ENCODE data around the gene CD1D.
A peak's percentile ranks its signal among the peaks of the same experiment; 100 is the strongest.
"Not testable (repeated sequence)": the region's sequence is repeated elsewhere in the genome, so short reads cannot be mapped to it uniquely, and the experiment has no call there.

The CD1D gene

DNA sequence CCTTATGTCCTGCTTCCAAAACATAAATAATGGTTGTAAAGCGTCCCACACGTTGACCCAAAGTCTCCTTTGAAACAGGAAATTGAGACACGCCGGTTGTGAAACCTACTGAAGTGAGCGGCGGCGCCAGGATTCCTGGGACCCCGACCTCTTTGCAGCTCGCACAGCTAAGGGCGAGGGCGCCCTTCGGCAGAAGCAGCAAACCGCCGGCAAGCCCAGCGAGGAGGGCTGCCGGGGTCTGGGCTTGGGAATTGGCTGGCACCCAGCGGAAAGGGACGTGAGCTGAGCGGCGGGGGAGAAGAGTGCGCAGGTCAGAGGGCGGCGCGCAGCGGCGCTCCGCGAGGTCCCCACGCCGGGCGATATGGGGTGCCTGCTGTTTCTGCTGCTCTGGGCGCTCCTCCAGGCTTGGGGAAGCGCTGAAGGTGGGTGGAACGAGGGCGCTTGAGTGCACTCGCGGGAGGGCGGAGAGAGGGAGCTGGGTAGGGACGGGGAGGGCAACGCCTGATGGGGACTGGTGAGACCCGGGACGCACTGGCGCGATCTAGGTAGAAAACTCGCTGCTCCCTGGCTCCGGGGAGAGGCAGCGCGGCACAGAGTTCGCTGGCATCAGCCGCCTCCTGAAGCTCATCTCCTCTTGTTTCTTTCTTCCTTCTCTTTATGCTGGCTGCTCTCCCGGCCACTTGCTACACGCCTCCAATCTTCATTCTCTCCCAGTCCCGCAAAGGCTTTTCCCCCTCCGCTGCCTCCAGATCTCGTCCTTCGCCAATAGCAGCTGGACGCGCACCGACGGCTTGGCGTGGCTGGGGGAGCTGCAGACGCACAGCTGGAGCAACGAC, at the start of gene CD1D:
Gene CD1D, plus strand, starts transcription at position 155 of the 836 bp plus-strand sequence. Its CDS starts 207 bp downstream, at position 362.
- no peak for DNase-seq (ENCODE audit: low read depth in 2 of 2)

- DNase-seq (ENCODE audit: low read depth in 2 of 2), result no peak
These were observed 49.5 kb upstream of the CD1D start for GRCh38 chr1:158131217-158131616.

DNA sequence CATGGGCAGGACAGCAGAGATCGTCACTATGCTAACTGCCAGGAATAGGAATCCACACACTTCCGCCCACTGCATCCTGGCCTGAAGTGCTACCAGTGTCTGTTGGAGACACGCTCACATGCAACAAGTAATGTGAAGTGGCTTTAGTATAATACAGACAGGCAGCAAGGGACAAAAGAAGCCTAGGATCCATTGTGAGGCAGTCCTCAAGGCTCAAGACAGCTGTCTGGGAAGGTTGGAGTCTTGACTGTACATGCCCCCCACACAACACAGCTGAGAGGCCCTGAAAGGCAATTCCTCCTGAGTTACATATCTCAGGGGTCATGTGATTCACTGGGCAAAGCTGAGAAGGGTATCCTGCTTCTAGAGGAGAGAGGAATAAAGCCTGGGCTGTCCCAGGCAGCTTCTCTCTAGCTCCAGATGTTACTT, 39.9 kb upstream of the CD1D start:
- DNase-seq (ENCODE audit: low read depth in 2 of 2), result no peak

DNA sequence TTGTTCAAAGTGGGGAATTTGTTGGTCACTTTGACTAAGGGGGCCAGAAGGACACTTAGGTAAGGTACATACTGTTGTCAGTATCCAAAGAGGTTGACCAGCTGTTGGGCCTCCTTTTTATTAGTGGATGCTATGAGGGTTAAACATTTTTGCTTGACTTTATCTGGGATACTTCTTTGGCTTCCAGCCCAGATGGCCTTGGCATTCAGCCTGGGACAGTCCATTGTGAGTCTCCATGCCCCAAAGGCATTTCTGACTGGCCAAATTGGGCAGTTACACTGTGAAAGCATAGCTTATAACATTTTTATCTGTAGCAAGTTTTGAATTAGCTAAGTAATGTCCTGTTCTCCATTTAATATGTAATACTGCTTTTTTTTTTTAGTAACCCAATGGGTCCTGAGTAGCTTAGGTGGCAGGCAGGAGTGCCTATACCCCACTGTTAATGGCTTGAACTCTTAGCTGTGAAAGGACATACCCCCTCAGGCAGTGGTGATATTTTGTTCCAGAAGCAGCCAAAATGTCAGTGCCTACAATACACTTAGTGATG, 35.4 kb upstream of the CD1D start:
- no peak for DNase-seq (ENCODE audit: low read depth in 2 of 2)

- DNase-seq (ENCODE audit: low read depth in 2 of 2), result no peak
These were observed 34.5 kb upstream of the CD1D start for GRCh38 chr1:158146165-158146564.

DNA sequence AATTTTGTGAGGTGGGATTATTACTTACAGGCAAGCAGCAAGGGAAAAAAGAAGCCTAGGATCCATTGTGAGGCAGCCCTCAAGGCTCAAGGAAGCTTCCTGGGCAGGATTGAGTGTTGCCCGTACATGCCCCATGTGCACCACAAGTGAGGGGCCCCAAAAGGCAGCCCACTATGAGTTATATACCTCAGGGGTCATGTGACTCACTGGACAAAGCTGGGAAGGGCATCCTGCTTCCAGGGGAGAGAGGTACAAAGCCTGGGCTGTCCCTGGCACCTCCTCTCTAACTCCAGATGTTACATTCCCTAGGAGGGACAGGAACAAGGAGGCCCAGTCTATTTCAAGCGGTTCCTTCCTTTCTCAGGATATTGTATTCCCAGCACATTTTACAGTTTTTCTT, 34.0 kb upstream of the CD1D start:
- DNase-seq (ENCODE audit: low read depth in 2 of 2), result no peak

GRCh38 chr1:158147401-158147800, 33.3 kb upstream of the CD1D start:
- DNase-seq (ENCODE audit: low read depth in 2 of 2), result no peak

DNA sequence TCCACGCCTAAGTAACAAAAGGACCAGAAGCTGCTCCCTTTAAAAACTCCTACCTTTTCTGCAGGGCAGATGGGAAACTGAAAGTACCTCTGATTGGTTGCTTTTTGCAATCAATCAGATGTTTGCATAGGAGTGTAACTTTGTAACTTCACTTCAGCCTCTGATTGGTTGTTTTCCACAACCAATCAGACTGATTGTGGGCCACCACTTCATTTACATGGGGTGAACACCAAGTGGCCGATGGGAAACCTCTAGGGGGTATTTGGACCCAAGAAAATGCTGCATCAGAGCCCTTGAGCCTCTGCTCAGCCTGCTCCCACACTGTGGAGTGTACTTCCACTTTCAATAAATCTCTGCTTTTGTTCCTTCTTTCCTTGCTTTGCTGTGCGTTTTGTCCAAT, 32.8 kb upstream of the CD1D start:
- no peak for DNase-seq (ENCODE audit: low read depth in 2 of 2)

- no peak for DNase-seq (ENCODE audit: low read depth in 2 of 2)
These were observed 32.2 kb upstream of the CD1D start for GRCh38 chr1:158148468-158148867.

DNA sequence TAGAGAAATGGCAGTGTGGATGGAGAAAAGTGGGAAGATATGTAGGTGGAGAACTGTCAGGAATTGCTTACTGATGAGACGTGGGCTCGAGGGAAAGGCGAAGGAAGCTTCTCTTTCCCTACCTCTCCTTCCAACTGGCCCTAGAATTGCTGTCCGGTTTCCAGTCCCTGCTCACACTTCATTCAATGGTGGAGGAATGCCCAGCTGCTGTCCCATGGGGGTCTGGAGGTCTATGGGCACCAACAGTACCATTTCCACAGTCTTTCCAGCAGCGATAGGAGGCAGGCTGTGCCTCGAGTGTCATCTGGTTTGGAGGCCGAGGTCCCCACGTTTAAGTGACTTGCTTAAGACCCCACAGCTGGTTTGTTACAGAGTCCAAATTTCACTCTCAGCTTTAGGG, 31.5 kb upstream of the CD1D start:
- no peak for DNase-seq (ENCODE audit: low read depth in 2 of 2)

GRCh38 chr1:158149577-158150269, 31.0 kb upstream of the CD1D start:
- DNase-seq (ENCODE audit: low read depth in 2 of 2), result peak; percentile 26 to 38

DNA sequence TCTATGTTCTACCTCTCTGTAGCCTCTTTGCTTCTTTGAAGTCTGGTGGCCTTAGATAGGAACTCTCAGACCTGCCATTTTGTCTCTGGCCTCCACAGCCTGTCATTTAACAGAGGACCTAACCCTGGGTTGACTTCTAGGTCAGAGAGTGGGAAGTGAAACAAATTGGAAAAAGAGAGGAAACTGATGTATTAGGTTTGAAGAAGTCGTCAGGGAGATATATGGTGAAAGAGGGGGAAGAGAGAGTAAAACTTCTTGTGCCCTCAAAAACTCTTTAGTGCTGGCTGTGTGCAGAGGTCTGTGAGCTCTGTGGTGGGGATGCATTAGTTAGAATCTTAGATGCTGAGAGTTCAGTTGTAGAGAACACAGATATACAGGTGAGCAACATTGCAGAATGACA, 30.2 kb upstream of the CD1D start:
- DNase-seq (ENCODE audit: low read depth in 2 of 2), result no peak

DNA sequence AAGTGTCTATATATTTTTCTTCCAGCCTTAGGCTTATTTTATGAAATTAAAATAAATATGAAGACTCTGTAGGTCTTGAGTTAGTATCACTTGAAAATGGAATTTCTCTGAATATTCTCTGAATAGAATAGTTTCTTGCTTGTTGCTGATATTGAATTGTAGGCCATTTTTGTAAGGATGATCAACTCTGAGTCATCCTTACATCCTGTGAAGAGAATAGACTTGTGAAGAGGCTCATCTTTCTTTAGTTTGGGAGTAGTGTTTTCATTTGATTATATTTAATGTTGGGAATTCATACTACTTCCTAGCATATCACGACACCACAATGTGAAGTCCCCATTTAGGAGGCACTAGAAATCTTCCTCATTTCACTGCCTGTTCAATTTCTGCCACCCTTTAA, 27.5 kb upstream of the CD1D start:
- DNase-seq (ENCODE audit: low read depth in 2 of 2), result no peak

DNA sequence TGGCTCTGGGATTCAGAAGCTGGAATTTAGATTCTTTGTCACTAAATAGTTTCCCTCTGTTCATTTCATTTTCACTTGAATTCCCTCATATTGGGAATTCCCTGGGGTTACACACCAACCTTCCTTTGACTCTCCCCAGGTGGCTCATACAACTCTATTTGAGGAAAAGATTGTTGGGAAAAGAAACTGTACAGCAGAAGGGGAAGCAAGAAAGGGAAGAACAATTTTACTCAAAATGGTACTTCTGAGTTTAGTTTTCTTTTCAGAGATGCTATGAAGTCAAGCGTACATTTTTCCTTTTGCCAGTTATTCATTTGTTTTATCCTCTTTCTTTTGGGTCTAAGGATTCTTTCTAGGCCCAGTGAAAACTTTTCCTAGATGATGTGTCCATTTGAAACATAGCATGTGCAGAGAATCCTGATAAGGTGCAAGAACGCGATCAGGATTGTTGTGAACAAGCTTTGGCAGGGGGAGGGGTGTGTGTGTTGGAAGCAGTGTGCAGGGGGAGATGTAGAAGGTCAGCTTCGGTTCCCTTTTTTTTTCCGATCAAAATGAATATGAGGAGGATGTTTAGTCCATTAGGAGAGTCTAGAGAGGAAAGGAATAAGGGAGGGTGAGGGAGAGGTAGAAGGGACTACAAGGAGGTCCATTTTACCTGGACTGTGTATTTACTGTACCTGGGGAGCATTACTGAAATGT, 26.8 kb upstream of the CD1D start:
- DNase-seq (ENCODE audit: low read depth in 2 of 2), result no peak

- DNase-seq (ENCODE audit: low read depth in 2 of 2), result no peak
These were observed 26.2 kb upstream of the CD1D start for GRCh38 chr1:158154501-158154900.

- DNase-seq (ENCODE audit: low read depth in 2 of 2), result no peak
These were observed 25.0 kb upstream of the CD1D start for GRCh38 chr1:158155673-158156072.

- DNase-seq (ENCODE audit: low read depth in 2 of 2), result no peak
These were observed 21.1 kb upstream of the CD1D start for GRCh38 chr1:158159597-158159996.

DNA sequence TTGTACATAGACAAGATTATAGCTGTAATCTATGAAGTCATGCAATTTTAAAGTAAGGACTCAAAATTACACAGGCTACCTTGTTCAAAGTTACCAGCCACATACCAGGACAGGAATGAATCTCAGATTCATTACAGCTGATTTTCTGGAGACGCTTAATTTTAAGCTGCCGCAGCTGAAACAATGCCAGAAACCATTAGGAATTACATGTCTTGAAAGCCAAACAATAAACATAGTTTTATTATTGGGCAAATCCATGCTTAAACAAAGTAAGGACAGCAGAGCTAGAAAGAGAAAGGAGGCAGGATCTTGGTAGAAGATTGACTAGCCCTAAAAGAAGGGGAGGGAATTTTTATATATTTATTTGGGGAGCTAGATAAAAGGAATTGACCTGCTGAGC, 19.2 kb upstream of the CD1D start:
- no peak for DNase-seq (ENCODE audit: low read depth in 2 of 2)

- DNase-seq (ENCODE audit: low read depth in 2 of 2), result no peak
These were observed 17.4 kb upstream of the CD1D start for GRCh38 chr1:158163000-158163947.

- no peak for DNase-seq (ENCODE audit: low read depth in 2 of 2)
These were observed 11.6 kb upstream of the CD1D start for GRCh38 chr1:158169105-158169504.

DNA sequence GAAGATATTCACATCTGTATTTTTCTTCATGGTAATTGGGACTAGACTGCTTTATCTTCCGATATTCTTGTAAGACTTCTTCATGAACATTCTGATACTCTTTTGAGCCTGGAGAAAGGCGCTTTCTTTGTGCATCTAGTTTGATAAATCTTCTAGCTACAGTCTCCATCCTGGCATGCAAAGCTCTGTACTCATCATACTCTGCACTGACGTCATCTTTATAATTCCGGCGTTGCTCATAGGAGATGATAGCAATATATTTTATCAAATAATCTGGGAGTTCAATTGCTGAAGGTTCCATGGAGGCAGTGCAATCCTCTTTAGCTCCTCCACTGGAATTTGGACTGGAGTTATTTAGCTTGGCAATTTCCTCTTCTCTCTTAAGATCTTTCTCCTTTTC, 4.8 kb upstream of the CD1D start:
- DNase-seq (ENCODE audit: low read depth in 2 of 2), result not testable (repeated sequence)
